ENCODE data around the gene KCNN3.

The KCNN3 gene

GRCh38 chr1:154844297-154844681 is 25.8 kb downstream of the KCNN3 start:
- DNase-seq (ENCODE audit: low read depth in 1 of 2, low spot score in 1 of 2) = no peak
- Histone ChIP-seq H3K27ac (replicated peaks) (no peak overlapping the region), H3K27me3 (ENCODE audit: insufficient read depth, poor library complexity, severe bottlenecking) (no peaks in the 10 kb centered on the region), H3K4me3 (replicated peaks; ENCODE audit: insufficient read depth, low read length) (no peak overlapping the region)
- no peak for TF ChIP-seq GABPA (IDR thresholded peaks at IDR 0.05; ENCODE audit: low read depth)

GRCh38 chr1:154843636-154844296 is 26.3 kb downstream of the KCNN3 start:
- no peak for DNase-seq (ENCODE audit: low read depth in 1 of 2, low spot score in 1 of 2)
- Histone ChIP-seq H3K4me3 (replicated peaks; ENCODE audit: insufficient read depth, low read length) (no peak overlapping the region), H3K27ac (replicated peaks) (no peak overlapping the region), H3K27me3 (ENCODE audit: insufficient read depth, poor library complexity, severe bottlenecking) (no peaks in the 10 kb centered on the region)
- TF ChIP-seq GABPA (IDR thresholded peaks at IDR 0.05; ENCODE audit: low read depth) = no peak
- no peak for TF ChIP-seq SPI1 (IDR thresholded peaks at IDR 0.05; ENCODE audit: borderline replicate concordance, low read depth)
- no peak for TF ChIP-seq CTCF (IDR thresholded peaks at IDR 0.05; ENCODE audit: insufficient read depth, low read length)
- no peak for TF ChIP-seq POLR2AphosphoS5 (IDR thresholded peaks at IDR 0.05; ENCODE audit: low read depth)
- TF ChIP-seq REST (IDR thresholded peaks at IDR 0.05; ENCODE audit: insufficient replicate concordance, low read depth) = no peak

- no peaks in the 10 kb centered on the region for H3K27me3 ChIP-seq (ENCODE audit: insufficient read depth, poor library complexity, severe bottlenecking)
- no peak overlapping the region for H3K27ac ChIP-seq (replicated peaks)
- no peak for TF ChIP-seq POLR2AphosphoS5 (IDR thresholded peaks at IDR 0.05; ENCODE audit: low read depth)
- no peak for TF ChIP-seq REST (IDR thresholded peaks at IDR 0.05; ENCODE audit: insufficient replicate concordance, low read depth)
- TF ChIP-seq CTCF (IDR thresholded peaks at IDR 0.05; ENCODE audit: insufficient read depth, low read length) = no peak
- TF ChIP-seq GABPA (IDR thresholded peaks at IDR 0.05; ENCODE audit: low read depth) = no peak
- no peak for DNase-seq (ENCODE audit: low read depth in 1 of 2, low spot score in 1 of 2)
- no peak overlapping the region for H3K4me3 ChIP-seq (replicated peaks; ENCODE audit: insufficient read depth, low read length)
Measured at GRCh38 chr1:154842635-154843034, 27.4 kb downstream of the KCNN3 start.

- peaks cover 2% of the 10 kb centered on the region for H3K27me3 ChIP-seq (ENCODE audit: insufficient read depth, poor library complexity, severe bottlenecking)
- no peak overlapping the region for H3K4me3 ChIP-seq (replicated peaks; ENCODE audit: insufficient read depth, low read length)
- TF ChIP-seq POLR2AphosphoS5 (IDR thresholded peaks at IDR 0.05; ENCODE audit: low read depth) (no peak), REST (IDR thresholded peaks at IDR 0.05; ENCODE audit: insufficient replicate concordance, low read depth) (no peak), CTCF (IDR thresholded peaks at IDR 0.05; ENCODE audit: insufficient read depth, low read length) (no peak), GABPA (IDR thresholded peaks at IDR 0.05; ENCODE audit: low read depth) (no peak), SPI1 (IDR thresholded peaks at IDR 0.05; ENCODE audit: borderline replicate concordance, low read depth) (no peak)
- DNase-seq (ENCODE audit: low read depth in 1 of 2, low spot score in 1 of 2) = no peak
- no peak overlapping the region for H3K27ac ChIP-seq (replicated peaks)
Measured at GRCh38 chr1:154841384-154841783, 28.7 kb downstream of the KCNN3 start.
